ENCODE results near the gene ZNF565.

ZNF565 gene

DNA sequence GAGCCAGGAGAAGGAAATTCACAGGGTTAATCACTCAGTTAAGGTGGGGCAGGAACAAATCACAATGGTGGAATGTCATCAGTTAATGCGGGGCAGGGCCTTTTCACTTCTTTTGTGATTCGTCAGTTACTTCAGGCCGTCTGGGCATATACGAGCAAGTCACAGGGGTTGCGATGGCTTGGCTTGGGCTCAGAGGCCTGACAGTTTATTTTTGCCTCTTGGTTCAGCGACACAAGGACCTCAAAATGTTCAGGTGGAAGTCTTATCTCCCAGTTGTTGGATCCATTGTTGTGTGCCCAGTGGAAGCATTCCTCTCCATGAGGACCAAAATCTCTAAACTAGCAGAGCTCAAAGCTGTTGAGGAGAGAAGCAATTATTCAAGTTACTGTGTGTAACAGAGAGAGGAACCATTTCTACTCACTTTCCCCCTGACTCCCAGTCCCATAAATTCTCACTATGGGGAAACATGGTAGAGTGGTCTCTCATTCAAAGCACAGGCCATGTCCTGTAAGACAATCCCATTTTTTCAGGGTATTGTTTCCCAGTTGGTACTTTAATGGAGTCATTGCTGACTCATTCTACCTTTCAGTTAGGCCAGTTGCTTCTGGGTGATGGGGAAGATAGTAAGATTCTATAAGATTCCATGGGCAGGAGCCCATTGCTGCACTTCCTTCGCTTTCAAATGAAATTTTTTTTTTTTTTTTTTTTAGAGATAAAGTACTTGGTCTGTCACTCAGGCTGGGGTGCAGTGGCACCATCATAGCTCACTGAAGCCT, 53.5 kb downstream of the ZNF565 start:
- no peak for DNase-seq (ENCODE audit: low read depth)
- no peak overlapping the region for H3K4me3 ChIP-seq (ENCODE audit: low read depth, low read length)
- TF ChIP-seq, protein P1, sequence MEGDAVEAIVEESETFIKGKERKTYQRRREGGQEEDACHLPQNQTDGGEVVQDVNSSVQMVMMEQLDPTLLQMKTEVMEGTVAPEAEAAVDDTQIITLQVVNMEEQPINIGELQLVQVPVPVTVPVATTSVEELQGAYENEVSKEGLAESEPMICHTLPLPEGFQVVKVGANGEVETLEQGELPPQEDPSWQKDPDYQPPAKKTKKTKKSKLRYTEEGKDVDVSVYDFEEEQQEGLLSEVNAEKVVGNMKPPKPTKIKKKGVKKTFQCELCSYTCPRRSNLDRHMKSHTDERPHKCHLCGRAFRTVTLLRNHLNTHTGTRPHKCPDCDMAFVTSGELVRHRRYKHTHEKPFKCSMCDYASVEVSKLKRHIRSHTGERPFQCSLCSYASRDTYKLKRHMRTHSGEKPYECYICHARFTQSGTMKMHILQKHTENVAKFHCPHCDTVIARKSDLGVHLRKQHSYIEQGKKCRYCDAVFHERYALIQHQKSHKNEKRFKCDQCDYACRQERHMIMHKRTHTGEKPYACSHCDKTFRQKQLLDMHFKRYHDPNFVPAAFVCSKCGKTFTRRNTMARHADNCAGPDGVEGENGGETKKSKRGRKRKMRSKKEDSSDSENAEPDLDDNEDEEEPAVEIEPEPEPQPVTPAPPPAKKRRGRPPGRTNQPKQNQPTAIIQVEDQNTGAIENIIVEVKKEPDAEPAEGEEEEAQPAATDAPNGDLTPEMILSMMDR (IDR thresholded peaks at IDR 0.05; ENCODE audit: control insufficient read depth, extremely low read depth, insufficient read depth): no peak

DNA sequence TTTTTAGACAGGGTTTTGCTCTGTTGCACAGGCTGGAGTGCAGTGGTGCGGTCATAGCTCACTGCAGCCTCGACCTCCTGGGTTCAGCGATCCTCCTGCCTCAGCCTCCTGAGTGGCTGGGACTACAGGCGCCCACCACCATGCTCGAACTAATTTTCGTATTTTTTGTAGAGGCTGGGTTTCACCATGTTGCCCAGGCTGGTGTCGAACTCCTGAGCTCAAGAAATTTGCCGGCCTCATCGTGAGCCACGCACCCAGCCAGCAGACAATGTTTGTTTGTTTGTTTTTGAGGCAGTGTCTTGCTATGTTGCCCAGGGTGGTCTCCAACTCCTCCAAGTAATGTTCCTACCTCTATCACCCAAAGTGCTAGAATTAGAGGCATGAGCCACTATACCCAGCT, 61.3 kb downstream of the ZNF565 start:
- TF ChIP-seq, protein P1 (IDR thresholded peaks at IDR 0.05; ENCODE audit: control insufficient read depth, extremely low read depth, insufficient read depth): no peak
- H3K4me3 ChIP-seq (ENCODE audit: low read depth, low read length): no peak overlapping the region
- no peak for DNase-seq (ENCODE audit: low read depth)

DNA sequence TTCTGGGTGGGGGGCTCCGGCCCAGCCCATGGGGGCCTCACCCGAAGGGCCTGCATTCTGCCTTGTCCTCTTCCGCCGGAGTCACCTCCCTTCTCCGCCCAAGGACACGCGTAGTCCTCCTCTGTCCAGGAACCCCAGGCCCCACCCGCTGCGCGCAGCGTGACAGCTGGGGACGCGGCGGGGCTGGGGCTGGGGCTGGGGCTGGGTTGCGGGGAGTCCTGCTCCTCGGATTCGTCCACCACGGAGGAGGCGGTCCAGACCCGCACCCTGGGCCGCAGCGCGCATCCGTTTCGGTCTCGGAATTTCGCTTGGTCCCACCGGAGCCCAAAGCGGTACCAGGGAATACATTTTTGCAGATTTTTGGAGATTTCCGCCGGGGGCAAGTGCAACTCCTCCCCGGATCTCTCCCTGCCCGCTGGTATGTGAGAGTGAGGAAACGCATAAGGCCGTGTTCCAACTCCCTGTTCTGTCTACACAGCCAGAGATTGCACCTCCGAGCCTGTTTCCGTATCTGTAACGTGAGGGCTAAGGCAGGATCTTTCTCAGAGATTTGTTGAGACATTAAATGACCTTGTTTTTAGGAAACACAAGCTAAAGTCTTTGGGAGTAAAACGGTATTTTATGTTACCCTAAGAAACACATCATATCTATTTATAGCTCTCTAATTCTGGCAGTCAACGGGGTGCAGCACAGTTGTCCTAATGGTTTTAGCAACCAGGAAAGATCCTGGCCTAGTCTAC, 61.9 kb downstream of the ZNF565 start, which contains the start of gene COX7A1:
TSS of gene COX7A1 (minus strand) at position 96 of the 740 bp plus-strand sequence. CDS start at position 56, 40 bp downstream.
- DNase-seq (ENCODE audit: low read depth): no peak
- no peak within 1 kb of the TSS for H3K4me3 ChIP-seq (ENCODE audit: low read depth, low read length)
- TF ChIP-seq, protein P1 (IDR thresholded peaks at IDR 0.05; ENCODE audit: control insufficient read depth, extremely low read depth, insufficient read depth): no peak

DNA sequence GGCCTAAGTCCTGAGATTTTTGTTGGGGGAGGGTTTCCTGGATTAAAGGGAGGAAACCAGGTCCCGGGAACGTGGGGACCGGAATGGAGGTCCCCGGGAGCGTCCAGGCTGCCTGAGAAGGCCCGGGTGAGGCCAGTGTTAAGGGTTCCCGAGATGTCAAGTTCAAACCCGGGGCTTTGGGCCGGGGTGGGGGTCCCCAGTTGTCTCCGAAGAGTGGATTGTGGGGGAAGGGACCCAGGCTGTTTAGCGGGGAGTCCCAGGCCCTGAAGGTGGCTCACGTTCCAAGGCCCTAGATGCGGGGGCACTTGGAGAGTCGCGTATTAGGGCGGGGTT, 62.5 kb downstream of the ZNF565 start:
- no peak for DNase-seq (ENCODE audit: low read depth)
- TF ChIP-seq, protein P1 (IDR thresholded peaks at IDR 0.05; ENCODE audit: control insufficient read depth, extremely low read depth, insufficient read depth): no peak
- H3K4me3 ChIP-seq (ENCODE audit: low read depth, low read length): no peak overlapping the region

DNA sequence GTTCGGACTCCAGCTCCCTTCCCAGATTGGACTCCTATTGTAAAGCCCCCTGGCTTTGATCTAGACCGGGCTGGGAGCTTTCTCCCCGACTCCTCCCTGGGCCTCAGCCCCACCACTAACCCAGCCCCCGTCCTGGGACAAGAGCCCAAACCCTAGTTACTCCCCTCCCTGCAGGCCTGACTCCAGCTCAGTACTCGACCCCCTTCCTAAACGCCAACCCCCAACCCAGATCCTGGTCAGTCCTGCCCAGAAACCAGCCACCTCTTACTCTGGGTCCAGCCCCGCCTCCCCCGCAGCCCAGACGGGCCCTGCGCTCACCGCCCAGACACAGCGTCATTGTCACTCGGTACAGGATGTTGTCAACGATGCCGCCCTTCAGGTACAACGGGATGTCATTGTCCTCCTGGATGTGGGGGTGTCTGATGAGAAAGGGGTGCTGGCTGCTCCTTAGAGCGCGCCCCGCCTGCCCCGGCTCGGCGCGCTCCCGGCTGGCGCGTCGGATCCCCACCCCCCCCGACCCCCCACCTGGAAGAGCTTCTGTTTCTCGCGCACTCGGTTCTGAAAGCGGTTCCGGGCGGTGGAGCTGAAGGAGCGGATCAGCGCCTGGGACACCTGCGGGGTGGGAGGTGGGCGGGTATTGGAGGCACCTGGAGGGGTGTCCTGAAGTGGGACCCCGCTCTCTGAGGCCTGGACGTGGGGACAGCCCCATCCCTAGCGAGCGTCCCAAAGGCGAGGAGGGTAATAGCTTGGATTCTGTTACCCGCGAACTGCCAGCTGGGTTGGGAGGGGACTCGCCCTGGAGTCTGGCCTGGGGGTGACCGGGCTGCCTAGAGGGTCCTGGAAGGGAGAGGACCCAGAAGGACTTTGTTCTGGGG, 63.1 kb downstream of the ZNF565 start:
- no peak overlapping the region for H3K4me3 ChIP-seq (ENCODE audit: low read depth, low read length)
- DNase-seq (ENCODE audit: low read depth): no peak
- TF ChIP-seq, protein P1 (IDR thresholded peaks at IDR 0.05; ENCODE audit: control insufficient read depth, extremely low read depth, insufficient read depth): no peak

DNA sequence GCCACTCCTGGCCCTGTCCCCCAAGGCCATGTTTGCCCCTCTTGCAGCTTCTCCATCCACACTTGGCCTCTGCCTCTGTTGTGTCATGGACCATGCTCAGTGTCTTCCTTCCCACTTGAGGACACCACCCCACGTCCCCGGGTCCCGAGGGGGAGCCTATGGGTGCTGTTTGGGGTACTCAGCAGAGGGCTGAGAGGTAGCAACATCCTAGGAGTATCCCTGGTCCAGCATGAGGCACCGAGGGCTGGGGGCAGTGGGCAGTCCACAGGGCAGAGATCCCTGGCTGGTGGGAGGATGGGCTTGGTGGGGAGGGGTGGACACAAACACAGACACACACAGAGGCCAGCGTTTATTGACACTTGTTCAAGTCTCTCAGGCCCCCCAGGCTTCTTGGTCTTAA, 63.9 kb downstream of the ZNF565 start:
- H3K4me3 ChIP-seq (ENCODE audit: low read depth, low read length): no peak overlapping the region
- TF ChIP-seq, protein P1 (IDR thresholded peaks at IDR 0.05; ENCODE audit: control insufficient read depth, extremely low read depth, insufficient read depth): no peak
- no peak for DNase-seq (ENCODE audit: low read depth)

All from LNCaP clone FGC (cell line).